ENCODE data around the gene ASTN1.
"Not testable (repeated sequence)": the region's sequence is repeated elsewhere in the genome, so short reads cannot be mapped to it uniquely, and the experiment has no call there.

Gene ASTN1

DNA sequence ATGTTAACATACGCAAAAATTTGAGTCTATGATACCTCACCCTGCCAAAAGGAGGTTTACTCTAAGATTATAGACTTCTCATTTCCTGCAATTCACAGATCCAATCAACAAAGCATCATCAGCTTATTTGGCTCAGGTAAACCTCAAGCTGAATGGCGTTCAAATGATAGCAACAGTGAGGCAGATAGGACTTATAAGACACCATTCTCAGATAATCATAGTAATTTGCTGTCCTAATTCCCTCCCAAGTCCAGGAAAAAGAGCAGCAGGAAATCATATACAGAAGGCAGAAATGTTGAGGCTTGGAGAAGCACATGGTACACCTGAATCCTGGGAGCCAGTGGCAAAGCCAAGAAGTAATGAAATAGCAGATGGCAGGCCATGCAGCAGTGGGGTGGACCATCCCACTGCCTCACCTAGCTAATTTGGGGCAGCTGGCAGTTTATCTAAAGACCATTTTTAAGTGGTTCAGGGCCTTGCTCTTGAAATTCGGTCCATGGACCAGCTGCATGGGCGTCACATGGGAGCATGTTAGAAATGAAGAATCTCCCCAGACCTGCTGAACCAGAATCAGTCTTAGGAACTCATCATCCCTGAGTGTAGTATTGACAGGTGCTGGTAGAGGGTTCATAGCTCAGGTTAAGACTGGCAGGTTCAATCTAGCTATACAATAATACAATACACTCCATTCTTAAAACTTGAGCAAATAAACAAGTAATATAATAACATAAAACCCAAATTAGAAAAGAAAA lies 57.7 kb downstream of the ASTN1 start:
- DNase-seq (ENCODE audit: low spot score), result no peak

DNA sequence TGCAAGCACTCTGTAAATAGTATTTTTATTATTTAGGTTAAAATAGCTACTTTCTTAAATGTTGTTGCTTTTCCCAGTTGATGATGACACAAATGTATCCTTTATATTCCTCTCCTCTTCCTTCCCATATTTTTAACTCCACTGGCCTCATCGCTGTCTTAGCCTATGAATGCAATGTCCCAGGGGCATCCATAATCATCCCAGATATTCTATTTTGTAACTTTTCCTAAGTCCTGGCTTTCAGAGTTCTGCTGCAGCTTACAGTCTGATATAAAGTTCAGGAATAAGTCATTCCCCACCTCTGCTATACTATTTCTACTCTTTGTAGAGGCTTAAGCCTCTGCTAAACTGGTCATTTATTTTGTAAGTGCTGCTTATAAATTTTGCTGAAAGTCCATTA lies 58.3 kb downstream of the ASTN1 start:
- no peak for DNase-seq (ENCODE audit: low spot score)

DNA sequence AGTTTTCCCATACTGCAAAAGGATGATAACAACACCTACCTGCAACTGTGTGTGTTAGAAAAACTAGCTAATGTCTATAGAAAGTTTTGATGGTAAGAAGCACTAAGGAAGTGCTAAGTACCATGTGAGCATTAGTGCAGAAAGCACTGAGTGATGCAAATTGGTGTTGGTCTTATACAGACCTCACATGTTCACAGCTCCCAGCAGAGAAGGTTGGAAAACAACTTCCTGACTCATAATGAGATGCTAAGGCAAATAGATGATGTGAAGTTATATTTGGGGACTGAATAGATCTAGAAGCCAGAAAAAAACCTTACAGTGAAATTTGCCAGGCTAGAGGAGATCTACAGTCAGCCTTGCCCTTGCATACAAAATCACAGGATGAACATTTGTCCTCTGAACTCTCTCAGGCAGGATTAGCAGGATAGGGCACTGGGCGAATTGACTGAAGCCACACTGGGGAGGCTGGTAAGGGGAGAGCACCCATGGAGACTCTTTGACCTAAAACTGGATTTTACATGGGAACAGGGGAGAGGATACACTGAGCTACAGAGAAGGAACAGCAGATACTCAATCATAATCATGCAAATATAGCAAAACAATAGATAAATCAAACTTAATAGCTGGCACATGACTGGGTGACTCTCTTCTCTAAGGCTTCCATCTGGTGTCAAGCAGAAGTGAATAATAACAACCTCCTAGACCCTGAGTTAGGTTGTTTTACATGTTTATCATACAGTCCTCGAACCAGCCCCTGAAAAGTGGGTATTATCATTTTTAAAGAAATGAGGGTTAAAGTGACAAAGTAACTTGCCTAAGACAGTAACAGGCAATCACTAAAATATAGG lies 61.3 kb downstream of the ASTN1 start:
- no peak for DNase-seq (ENCODE audit: low spot score)

DNA sequence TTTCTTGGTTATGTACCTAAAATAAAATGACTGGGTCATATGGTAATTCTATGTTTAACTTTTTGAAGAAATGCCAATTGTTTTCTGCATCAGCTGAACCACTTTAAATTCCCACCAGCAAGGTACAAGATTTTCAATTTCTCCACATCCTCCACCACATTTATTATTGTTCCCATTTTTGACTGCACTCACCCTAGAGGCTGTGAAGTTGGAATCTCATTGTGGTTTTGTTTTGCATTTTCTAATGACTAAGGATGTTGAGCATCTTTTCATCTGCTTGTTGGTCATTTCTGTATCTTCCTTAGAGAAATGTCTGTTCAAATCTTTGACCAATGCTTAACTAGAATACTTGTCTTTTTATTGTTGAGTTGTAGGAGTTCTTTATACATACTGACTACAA lies 72.5 kb downstream of the ASTN1 start:
- DNase-seq (ENCODE audit: low spot score), result no peak

DNA sequence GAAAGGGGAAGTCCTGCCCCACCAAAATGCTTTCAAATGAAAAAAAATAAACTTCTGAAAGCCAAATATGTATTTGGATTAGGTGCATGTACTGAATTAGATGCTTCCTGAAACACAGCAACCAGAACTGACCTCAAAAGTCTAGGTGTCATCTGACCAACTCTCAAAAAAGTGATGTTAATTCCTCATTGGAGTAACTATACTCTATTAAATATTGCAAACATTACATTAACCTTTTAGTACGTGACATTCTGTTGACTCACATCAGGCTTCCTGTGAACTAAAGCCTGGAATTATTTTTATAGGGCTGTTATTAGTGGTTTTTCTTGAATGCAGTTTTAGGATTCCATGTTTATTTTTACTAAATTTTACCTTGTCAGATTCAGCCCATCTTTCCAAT lies 73.5 kb downstream of the ASTN1 start:
- DNase-seq (ENCODE audit: low spot score), result no peak

DNA sequence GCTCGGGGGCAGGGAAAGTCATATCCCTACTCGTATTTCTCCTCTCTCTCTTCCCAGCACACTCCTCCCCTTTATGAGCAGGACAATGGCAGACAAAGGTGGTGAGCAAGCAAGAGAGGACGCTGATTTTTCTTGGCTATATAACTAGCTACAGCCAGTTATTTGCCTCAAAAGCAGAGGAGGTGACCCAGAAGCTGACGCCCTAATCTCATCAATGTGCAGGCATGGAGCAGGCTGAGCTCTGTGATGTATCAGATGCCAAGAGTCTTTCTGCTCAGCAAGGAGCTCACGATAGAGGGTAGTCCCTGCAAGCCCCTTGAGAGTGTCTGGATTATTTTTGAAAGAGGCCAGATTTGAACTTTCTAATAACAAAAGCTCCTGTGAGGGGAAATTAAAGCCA lies 75.5 kb downstream of the ASTN1 start:
- no peak for DNase-seq (ENCODE audit: low spot score)

DNA sequence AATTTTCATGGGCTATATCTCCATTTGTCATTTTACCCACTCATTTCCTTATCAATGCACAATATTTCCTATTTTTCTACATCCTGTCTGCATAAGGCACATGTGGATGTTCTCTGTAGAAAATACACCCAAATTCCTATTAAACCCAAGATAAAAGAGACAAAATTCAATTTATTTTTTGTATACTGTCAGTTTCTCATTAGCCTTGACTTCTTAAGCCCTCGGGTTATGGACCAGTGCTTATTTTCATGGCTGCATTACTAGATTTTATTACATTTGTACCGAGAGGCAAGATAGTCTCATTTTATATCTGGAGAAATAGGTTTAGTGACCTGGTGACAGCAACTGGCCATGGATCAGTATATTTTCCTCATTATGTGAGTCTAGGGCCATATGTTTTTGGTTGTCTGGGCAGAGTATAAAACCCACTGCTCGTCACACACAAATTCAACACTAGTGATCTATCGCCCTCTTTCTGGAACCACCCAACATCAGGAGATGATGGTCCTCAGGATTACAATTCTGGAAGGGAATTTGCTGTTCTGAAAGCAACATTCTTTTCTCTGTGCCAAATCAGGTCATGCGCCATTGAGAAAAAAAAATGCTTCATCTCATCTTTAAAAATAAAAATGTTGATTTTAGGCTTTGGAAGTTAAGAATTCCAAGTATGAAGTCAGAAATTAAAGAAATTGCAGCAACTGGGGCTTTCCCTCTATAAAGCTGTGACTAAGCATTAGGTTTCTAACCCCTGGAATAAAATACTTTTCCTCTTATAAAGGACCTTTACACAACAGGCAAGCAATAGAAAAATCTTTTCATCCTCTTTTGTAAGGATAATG lies 81.4 kb downstream of the ASTN1 start:
- DNase-seq (ENCODE audit: low spot score), result no peak

DNA sequence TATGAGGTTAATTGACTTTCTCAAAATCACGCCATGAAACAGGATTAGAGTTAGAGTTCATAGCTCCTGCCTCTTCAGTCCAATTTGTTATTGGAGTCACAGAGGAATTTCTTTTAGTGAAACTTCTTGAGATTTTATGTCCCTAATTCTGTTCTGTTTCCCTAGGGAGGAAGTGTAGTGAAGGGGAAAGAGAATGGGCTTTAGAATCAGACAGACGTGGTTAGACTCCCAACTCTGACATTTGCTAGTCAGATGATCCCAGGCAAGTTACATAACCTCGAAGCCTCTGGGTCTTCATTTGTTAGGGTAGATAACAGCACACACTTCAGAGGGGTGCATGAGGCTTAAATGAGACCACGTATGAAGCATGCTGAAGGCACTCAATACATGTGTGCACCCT lies 83.9 kb downstream of the ASTN1 start:
- DNase-seq (ENCODE audit: low spot score), result no peak

DNA sequence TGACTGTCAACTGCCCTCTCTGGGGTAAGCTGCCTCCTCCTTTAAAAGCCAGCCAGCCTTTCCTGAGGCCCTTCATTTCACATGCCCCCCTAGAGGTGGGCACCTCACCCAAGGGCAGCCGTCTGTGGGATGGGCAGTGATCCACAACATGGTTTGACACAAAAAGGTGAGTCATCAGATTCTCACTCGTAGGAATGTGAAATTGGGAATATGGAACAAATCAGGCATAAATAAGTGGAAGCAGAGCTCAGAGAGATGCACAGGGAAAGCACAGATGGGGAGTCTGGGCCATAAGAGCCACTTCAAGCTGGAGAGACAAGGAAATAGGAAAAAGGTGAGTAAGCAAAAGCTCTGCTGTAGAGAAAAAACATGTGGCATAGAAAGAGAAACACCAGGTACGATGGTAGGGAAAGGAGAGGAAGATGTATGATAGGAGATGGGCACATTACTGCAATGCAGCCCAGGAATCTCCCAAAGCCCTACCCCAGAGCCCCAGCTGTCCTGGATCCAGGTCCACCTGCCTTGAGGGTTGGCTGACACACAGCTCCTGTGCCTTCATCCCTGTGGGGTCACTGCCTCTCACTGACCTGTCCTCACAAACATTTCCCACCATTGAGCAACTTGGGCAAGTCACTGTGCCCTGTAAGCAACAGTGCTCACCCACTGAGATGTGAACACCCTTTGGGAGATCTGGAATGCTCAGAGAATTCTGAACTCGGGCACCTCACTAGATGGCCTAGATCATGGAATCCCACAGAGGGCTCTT lies 86.6 kb downstream of the ASTN1 start:
- no peak for DNase-seq (ENCODE audit: low spot score)

DNA sequence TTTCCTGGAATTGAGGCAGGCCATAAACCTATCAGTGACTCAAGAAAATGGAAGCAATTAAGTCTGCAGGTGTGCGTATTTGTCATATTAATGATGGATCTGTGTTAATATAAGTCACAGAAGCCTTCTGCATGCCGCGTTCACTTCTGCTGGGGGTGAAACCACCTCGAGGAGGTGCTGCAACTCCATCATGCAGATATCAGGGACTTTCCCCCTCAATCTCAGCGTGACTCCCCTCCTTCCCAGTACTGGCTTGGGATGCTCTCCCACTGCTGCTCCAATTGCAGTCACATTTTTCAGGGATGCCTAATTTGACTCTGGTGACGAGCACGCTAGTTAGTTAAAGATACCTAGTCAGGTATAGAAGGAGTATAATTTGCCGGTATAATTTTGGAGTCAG lies 87.5 kb downstream of the ASTN1 start:
- DNase-seq (ENCODE audit: low spot score), result no peak

DNA sequence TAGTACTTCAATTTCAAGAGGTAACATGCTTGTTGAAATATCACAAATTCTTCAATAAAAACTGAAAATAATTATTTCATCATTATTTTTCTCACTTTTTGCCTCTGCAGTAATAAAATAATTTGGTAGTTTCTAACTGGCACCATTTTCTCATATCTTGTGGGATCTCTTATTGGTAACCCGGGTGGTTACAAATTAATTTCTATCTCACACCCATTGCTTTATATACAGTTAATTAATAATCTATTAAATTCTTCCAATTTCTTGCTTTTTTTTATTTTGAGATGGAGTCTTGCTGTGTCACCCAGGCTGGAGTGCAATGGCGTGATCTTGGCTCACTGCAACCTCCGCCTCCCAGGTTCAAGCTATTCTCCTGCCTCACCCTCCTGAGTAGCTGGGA lies 89.7 kb downstream of the ASTN1 start:
- not testable (repeated sequence) for DNase-seq (ENCODE audit: low spot score)

DNA sequence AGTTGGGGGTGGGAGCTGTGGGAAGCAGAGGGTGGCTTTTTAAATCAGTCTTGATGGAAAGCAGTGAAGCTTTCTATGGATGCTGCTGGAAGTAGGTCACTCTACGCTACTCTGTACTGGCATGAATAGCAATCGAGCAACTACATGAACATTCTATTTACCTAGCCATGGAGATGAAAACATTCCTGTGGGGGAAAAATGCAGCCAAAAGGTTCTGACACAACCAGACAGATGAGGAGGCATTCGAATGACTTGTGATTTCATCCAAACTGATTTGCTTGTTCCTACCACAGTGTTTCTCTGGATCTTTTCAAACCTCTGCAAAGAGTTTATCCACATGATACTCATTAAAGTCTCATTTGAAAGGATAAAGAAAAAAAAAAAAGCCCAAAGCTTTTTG lies 95.0 kb downstream of the ASTN1 start:
- no peak for DNase-seq (ENCODE audit: low spot score)

DNA sequence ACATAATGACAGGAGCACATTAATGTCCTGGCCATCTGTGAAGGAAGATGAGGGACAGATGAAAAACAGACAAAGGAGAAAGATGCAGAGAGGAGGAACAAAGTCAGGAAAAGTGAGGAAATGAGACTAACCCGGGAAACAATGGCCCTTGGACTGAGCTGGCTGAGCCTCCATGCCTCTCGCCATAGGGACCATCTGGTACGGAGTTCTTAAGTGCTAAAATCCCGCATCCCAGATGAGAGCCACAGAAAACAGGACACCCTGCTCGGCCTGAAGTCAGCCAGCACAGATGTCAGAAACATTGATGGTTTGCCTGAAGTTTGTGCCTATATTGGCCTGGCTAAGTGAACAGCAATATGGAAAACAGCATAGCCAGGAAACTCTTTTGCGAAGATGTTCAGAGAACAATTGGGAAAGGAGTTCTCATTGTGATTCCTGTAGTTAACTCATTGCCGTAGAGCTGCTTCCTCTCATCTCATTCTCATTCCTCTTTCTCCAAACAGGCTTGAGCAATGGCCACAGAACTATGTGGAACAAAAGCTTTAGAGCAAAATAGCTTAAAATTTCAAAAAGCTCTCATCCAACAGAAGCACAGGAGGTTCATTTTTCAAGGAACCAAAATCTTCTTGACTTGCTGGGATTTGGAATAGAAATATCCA lies 96.6 kb downstream of the ASTN1 start:
- no peak for DNase-seq (ENCODE audit: low spot score)

DNA sequence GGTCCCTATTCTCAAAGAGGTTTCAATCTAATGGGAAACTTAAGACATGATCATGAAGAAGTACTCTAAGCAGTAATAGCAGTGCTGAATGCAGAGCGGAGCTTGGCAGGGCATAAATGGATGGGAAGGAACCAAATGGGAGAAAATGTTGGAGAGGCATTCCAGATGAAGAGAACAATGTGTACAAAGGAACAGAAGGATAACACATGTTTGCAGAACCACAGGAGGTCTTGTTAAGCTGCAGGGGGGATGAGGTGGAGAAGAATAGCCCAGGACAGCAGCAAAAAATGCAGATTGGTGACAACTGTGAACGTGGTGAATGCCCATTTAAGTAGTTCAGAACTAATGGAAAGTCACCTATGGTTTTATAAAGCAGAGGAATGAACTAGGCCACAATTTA lies 99.1 kb downstream of the ASTN1 start:
- no peak for DNase-seq (ENCODE audit: low spot score)

DNA sequence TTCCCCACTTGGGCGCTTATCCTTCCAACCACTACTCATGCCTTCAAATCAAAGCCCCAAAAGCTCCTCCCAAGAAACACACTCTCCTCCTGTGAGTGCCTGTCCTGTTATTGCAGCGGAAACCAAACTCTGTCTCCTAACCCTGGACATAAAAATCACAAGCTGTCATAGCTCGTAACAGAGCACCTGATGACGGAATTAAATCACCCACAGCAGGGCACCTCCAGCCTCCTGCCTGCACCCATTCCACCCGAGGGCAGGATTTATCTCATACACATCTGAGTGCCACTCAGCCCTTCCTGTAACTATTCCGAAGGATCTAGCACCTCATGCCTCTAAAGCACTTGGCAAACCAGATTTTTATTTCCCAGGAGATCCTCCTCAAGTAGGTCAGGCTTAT lies 100.9 kb downstream of the ASTN1 start:
- no peak for DNase-seq (ENCODE audit: low spot score)

DNA sequence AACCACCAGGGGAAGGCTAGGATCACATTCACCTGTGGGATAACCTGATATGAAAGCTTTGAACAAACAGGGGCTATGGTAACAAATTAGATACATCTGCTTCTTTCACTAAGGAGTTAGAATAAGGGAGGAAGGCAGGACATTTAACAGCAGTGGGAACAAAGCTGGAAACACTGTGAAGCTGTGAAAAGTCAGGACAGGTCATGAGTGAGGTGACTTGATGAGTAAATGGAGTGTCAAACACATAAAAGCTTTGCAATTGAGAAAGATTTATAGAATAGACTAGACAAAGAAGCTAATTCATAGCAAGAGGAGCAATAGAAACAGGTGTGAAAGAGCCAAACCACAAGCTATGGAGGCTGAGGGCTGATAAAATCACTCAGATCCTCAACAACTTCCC lies 110.0 kb downstream of the ASTN1 start:
- no peak for DNase-seq (ENCODE audit: low spot score)

DNA sequence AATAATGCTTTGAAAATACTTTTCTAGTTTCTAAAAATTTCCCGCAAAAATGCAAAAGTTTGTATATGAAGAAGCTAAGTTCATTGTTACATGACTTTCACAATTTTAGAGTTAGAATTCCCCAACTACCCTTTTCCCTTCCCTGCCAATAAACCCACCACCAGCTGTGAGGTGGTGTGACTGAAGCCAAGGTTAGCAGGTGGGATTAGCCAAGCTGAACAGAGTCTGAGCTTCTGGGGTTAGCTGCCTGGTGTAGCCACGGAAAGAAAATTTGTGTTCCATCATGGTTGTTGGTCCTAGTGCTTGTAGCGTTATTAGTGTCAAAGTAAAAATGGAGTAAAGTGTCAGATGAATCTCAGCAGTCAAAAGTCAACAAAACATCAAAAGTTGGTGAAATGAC lies 110.9 kb downstream of the ASTN1 start:
- no peak for DNase-seq (ENCODE audit: low spot score)

DNA sequence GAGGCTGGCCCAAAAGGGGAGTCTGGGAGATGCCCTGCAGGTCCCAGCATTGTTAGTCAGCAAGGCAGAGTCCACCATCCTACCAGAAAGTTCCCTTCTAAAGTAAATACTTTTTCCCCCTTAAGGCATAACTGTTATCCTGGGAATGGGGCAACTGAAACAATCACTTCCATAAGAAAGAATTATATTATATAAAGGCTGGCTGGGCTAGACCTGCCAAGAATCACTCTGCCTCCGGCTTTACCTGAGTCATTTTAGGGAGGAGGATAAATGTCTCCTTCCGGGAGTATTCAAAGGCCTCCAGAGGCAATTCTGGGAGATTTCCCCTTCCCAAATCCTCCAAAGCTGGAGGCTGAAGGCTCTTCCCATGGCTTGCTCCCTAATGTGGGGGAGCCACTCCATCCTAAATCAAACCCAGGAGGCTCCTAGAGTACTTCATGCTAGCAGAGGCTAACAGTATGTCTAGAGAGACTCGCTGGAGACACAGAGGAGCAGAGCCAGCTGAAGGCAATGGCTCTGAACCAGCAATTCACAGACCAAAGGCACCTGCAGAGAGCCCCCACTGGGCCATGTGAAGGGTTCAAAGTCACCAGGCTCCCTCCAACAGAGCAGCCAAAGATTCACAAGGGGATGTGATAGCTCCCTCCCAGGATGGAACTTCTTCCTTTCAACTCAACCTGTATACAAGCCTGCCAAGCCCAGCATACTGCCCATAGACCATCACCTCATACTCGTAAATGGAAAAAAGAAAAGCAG lies 116.0 kb downstream of the ASTN1 start:
- DNase-seq (ENCODE audit: low spot score), result no peak

DNA sequence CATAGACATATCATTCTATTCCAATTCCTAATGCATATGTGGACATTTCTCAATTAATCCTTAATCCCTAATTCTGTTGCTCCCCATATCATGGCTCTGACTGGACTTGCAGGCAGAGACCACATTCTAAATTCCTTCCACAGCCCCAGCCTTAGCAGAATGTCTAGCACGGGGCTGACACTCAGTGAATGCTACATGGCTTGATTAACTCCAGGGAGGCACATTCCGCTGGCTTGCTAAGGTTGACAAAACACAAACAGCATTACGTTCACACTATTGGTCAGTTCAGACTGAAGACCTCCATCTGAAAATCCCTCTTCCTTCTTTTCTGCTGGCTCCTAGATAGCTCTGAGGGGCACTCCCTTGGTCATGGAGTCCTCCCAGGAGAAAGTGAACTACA lies 119.4 kb downstream of the ASTN1 start:
- DNase-seq (ENCODE audit: low spot score), result no peak

DNA sequence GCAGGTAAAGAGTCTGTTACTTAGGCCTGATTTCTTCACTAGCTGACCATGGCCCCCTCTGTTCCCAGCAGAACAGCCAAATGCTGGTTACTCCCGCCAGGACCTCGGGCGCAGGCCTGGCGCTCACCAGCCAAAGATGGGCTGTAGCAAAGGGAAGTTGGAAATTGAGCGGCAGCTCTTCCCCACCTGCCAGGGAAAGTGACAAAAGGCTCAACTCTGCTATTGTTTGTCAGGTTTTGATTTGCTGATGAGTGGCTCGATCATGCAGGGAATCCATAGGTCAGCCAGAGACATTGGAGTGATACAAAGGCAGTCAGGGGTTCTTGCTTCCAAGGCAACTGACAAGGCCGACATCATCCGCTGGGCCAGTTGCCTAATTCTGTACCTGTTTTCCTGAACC lies 120.1 kb downstream of the ASTN1 start:
- no peak for DNase-seq (ENCODE audit: low spot score)

DNA sequence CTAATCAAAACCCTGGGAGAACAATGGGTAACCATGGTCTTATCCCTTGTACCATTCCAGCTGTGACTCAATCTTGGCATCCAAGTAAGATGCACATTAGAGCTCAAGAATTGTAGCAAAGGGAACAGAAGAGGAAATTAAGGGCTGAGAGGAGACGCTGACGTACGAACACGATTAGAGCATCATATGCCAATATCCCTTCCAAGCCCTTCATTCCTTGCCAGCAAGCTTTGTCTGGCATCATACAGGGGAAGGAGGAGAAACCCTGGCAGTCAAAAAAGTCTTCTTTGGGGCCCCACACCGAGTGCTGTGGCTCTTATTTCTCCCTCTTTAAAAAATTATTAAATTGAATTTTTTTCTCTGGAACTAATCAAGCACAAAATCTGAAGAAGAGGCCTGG lies 120.9 kb downstream of the ASTN1 start:
- no peak for DNase-seq (ENCODE audit: low spot score)

Measured in kidney capillary endothelial cell (primary cell).